Loucy (cell line): ENCODE results near the gene ZNF524.
A peak's percentile ranks its signal among the peaks of the same experiment; 100 is the strongest.

Experiments used
- H2AFZ ChIP-seq: fragments of 200-600 bp; sonication (generic); 2 replicates; pipeline ENCODE4 v1.6.0; 2016; ENCODE audit warnings: antibody characterized with exemption, mild to moderate bottlenecking, low read length, moderate library complexity
- H3F3A ChIP-seq: fragments of 200-600 bp; 2 replicates; pipeline ENCODE4 v1.6.0; 2016; ENCODE audit warnings: antibody characterized with exemption, low read depth, mild to moderate bottlenecking
- H3K27me3 ChIP-seq: fragments of 200-600 bp; sonication (generic); 2 replicates; pipeline ENCODE4 v1.6.1; 2014; ENCODE audit warnings: low read length, mild to moderate bottlenecking; ENCODE audit not compliant: insufficient read depth, poor library complexity, severe bottlenecking
- H3K36me3 ChIP-seq: fragments of 200-600 bp; sonication (generic); 2 replicates; pipeline ENCODE4 v1.6.1; 2016; ENCODE audit warnings: low read length; ENCODE audit not compliant: insufficient read depth
- H3K4me1 ChIP-seq: fragments of 200-600 bp; sonication (generic); 2 replicates; pipeline ENCODE4 v1.5.1; 2014; ENCODE audit warnings: low read length, mild to moderate bottlenecking; ENCODE audit not compliant: insufficient read depth, poor library complexity, severe bottlenecking
- H3K4me2 ChIP-seq: fragments of 200-600 bp; sonication (generic); 2 replicates; pipeline ENCODE4 v1.6.0; 2014; ENCODE audit warnings: antibody characterized with exemption, low read length, low read depth, mild to moderate bottlenecking; ENCODE audit not compliant: poor library complexity, severe bottlenecking
- H3K4me3 ChIP-seq: fragments of 200-600 bp; sonication (generic); 2 replicates; pipeline ENCODE4 v1.5.1; 2014; ENCODE audit warnings: low read length, mild to moderate bottlenecking, mixed read lengths; ENCODE audit not compliant: poor library complexity, severe bottlenecking
- H3K79me2 ChIP-seq: fragments of 200-600 bp; sonication (generic); 2 replicates; pipeline ENCODE4 v1.6.1; 2014; ENCODE audit warnings: low read length; ENCODE audit not compliant: insufficient read depth
- H3K9ac ChIP-seq: fragments of 200-600 bp; sonication (generic); 2 replicates; pipeline ENCODE4 v1.6.0; 2014; ENCODE audit warnings: mild to moderate bottlenecking, low read depth, low read length, moderate library complexity; ENCODE audit not compliant: poor library complexity, severe bottlenecking
- H3K9me2 ChIP-seq: fragments of 200-600 bp; sonication (generic); replicated peaks from 2 replicates; pipeline ENCODE4 v1.6.1; 2016; ENCODE audit warnings: low read depth, low read length, mixed read lengths
- H3K9me3 ChIP-seq: fragments of 200-600 bp; sonication (generic); 2 replicates; pipeline ENCODE4 v1.6.1; 2014; ENCODE audit warnings: mild to moderate bottlenecking, antibody characterized with exemption, low read length, low read depth; ENCODE audit not compliant: insufficient read depth
- H4K20me1 ChIP-seq: fragments of 200-600 bp; sonication (generic); 2 replicates; pipeline ENCODE4 v1.6.0; 2014; ENCODE audit warnings: antibody characterized with exemption, low read length, mild to moderate bottlenecking; ENCODE audit not compliant: insufficient read depth, poor library complexity, severe bottlenecking
- EZH2phosphoT487 ChIP-seq: fragments of 200-600 bp; IDR thresholded peaks from 2 replicates; pipeline ENCODE4 v1.6.1; 2018; ENCODE audit warnings: antibody characterized with exemption, mild to moderate bottlenecking, moderate library complexity, borderline replicate concordance
- TF ChIP-seq, protein P1 (sequence below): fragments of 200-600 bp; sonication (generic); conservative IDR thresholded peaks from 2 replicates; pipeline ENCODE4 v1.5.1; 2014; ENCODE audit warnings: mild to moderate bottlenecking, antibody characterized with exemption, low read length

Gene ZNF524

DNA sequence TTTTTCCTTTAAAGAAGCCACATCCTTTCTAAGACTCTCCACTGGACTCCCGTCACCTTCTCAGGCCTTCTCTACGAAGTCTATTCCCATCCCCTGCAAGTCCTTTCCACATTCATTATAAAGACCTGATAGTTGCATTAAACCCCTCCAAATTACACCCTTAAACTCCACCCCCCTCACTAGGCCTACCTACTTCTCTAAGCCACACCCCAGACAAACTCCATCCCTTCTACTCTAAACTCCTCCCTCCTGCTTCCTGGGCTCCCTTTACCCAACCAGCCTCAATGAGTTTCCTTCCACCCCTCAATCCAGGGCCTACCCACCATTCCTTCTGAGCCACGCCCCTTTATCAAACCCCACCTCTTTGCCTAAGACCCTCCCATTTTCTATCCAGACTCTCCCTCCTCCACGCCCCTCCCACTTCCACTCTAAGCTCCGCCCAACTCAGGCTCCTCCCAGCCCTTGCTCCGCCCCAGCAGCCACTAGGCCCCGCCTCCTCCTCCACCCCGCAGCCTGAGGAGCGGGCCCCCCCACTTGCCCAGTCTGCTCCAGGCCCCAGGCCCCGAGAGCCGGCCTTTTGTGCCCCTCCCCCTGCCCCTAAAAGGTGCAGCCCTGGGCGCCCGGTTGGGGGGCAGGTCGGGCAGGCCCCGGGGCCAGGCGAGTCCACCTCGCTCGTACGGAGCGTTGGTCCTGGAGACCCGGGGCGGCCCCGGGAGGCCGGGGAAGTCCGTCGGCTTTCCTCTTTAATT lies 1.2 kb upstream of the ZNF524 start:
- Histone ChIP-seq H3K4me2 (peak overlapping the region; percentile 80), H3K9ac (peak overlapping the region; percentile 97)

DNA sequence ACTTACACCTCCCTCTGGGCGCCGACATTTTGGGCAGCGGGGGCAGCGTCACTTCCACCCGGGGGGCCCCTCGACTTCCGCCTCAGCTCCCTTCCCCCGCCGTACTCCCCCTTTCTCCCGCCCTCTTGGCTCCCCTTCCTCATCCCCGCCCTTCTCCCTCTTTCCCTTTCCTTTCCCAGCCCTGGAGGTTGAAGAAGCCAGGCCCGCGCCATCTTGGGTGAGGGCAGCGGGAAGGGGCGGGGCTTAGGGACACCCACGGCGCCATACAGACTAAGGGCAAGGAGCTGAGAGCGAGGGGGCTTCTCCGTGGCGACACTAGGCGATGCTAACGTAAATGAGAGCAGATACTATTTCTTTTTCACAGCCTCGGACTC lies 633 bp upstream of the ZNF524 start, which contains the start of gene FIZ1:
Gene FIZ1 (minus strand): TSS at position 50 of the 374 bp plus-strand sequence. CDS start 1,652 bp downstream, outside the sequence.
- peak within 1 kb of the TSS; percentile 95 for H3K4me2 ChIP-seq
- no peaks in the 10 kb centered on the region for H3F3A ChIP-seq
- H3K36me3 ChIP-seq: no peaks in the 10 kb centered on the region
- H3K9me3 ChIP-seq: no peaks in the 10 kb centered on the region
- no peaks in the 10 kb centered on the region for H3K9me2 ChIP-seq
- peak within 1 kb of the TSS; percentile 74 for H3K4me3 ChIP-seq
- no peak for TF ChIP-seq EZH2phosphoT487
- TF ChIP-seq, protein P1, sequence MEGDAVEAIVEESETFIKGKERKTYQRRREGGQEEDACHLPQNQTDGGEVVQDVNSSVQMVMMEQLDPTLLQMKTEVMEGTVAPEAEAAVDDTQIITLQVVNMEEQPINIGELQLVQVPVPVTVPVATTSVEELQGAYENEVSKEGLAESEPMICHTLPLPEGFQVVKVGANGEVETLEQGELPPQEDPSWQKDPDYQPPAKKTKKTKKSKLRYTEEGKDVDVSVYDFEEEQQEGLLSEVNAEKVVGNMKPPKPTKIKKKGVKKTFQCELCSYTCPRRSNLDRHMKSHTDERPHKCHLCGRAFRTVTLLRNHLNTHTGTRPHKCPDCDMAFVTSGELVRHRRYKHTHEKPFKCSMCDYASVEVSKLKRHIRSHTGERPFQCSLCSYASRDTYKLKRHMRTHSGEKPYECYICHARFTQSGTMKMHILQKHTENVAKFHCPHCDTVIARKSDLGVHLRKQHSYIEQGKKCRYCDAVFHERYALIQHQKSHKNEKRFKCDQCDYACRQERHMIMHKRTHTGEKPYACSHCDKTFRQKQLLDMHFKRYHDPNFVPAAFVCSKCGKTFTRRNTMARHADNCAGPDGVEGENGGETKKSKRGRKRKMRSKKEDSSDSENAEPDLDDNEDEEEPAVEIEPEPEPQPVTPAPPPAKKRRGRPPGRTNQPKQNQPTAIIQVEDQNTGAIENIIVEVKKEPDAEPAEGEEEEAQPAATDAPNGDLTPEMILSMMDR: no peak
- H3K9ac ChIP-seq: peak within 1 kb of the TSS; percentile 97
- peak within 1 kb of the TSS; percentile 78 for H2AFZ ChIP-seq
- H3K79me2 ChIP-seq: peaks cover 26% of the 10 kb centered on the region
- H3K27me3 ChIP-seq: no peaks in the 10 kb centered on the region
- peaks cover 26% of the 10 kb centered on the region for H3K4me1 ChIP-seq
- peaks cover 6% of the 10 kb centered on the region for H4K20me1 ChIP-seq

More for the DNA sequence above, 1.2 kb upstream of the ZNF524 start:
- H4K20me1 ChIP-seq: peaks cover 6% of the 10 kb centered on the region
- H3K36me3 ChIP-seq: no peaks in the 10 kb centered on the region
- H3K9me2 ChIP-seq: no peaks in the 10 kb centered on the region
- H3K4me1 ChIP-seq: peaks cover 23% of the 10 kb centered on the region
- H3K79me2 ChIP-seq: peaks cover 26% of the 10 kb centered on the region
- no peaks in the 10 kb centered on the region for H3F3A ChIP-seq
- peak overlapping the region; percentile 74 for H3K4me3 ChIP-seq
- no peak overlapping the region for H2AFZ ChIP-seq
- H3K27me3 ChIP-seq: no peaks in the 10 kb centered on the region
- no peak for TF ChIP-seq EZH2phosphoT487
- TF ChIP-seq, protein P1: no peak
- no peaks in the 10 kb centered on the region for H3K9me3 ChIP-seq

DNA sequence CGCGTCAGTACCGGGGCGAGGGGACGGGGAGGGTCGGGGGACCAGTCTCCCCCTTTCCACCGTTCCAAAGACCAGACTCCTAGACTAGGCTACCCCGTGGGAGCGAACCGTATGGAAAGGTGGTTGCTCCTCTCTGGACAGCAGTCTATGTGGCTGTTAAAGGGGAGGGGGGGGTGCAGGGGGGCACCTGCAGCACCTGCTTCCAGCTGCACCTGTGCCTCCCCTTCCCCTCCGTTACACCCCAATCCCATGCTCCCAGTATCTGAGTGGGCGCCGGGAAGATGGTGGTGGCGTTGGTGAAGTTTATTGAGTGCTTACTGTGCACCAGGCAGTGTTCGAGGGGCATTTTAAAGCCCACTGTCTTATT lies 557 bp downstream of the ZNF524 start:
- Histone ChIP-seq H3F3A (peaks cover 6% of the 10 kb centered on the region), H3K4me1 (peaks cover 30% of the 10 kb centered on the region), H3K4me2 (peak overlapping the region; percentile 95), H3K9me3 (no peaks in the 10 kb centered on the region), H3K79me2 (peaks cover 26% of the 10 kb centered on the region), H3K9me2 (no peaks in the 10 kb centered on the region), H3K4me3 (peak overlapping the region; percentile 74), H4K20me1 (peaks cover 7% of the 10 kb centered on the region), H3K36me3 (no peaks in the 10 kb centered on the region), H2AFZ (peak overlapping the region; percentile 56; the same call in 1 of the 2 replicates), H3K27me3 (no peaks in the 10 kb centered on the region), H3K9ac (peak overlapping the region; percentile 97)
- TF ChIP-seq, protein P1: no peak
- TF ChIP-seq EZH2phosphoT487: no peak
